ENCODE data around the gene TMEM45B. TPM values are rescaled to one million over a fixed set of nuclear protein-coding genes. Genes with fewer than 3 reads are reported as not detected.

Gene TMEM45B
- total and polyA plus RNA-seq, 2 of the 13 experiments (the other 11 are each of a cell fraction or from before 2014, with no cell fraction given): 29.1 to 181 TPM

DNA sequence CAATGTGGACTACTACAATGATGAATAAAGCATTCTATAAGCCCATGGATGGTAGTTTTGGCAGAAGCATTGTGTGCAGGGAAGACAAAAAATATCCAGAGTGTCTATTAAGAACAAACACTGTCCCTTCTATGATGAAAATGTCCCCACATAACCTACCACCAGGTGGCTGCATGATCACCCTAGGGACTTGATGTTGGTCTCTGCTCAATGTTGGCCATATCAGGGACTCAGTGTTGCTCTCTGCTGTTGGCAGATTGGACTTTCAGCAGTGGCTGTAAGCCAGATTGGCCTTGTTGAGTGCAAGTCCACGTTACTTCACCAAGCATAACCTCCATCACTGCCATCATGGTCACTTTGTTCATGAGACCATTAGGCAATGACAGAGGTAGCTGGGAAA, 44.2 kb upstream of the TMEM45B start (continued):
- TF ChIP-seq, protein P1, sequence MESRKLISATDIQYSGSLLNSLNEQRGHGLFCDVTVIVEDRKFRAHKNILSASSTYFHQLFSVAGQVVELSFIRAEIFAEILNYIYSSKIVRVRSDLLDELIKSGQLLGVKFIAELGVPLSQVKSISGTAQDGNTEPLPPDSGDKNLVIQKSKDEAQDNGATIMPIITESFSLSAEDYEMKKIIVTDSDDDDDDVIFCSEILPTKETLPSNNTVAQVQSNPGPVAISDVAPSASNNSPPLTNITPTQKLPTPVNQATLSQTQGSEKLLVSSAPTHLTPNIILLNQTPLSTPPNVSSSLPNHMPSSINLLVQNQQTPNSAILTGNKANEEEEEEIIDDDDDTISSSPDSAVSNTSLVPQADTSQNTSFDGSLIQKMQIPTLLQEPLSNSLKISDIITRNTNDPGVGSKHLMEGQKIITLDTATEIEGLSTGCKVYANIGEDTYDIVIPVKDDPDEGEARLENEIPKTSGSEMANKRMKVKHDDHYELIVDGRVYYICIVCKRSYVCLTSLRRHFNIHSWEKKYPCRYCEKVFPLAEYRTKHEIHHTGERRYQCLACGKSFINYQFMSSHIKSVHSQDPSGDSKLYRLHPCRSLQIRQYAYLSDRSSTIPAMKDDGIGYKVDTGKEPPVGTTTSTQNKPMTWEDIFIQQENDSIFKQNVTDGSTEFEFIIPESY (CRISPR knock-in tag; IDR thresholded peaks at IDR 0.05): 0 out of 2 replicates have a peak, but pooled peaks have one; percentile 20

DNA sequence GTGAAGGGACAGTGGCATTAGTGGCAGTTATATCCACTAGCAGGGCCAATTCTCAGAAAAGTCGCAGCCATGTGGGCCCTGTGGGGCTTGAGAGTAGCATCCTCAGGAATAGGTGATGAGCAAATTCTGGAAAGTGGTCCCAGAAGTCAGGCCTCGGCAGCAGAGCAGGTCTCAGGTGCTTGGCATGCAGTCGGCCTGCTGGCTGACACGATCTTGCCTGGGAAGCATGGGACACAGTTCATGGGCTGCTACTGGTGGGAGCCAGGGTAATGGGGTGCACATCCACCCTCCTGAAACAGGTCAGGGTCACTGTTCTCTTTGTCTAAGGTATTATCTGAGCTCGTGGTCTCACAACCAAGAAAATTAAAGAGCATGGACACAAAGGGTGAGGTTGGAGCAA, 36.8 kb upstream of the TMEM45B start:
- 0% methylated on average over 3 of the region's 5 CpGs for WGBS (ENCODE audit: low lambda C conversion rate)
- POLR2A ChIA-PET: interaction anchor here (0.8 kb wide), 1 partner anchor 39 kb away, joined by 3 read pairs; no protein-coding TSS in a partner anchor
- H3K4me3 ChIP-seq (replicated peaks in 1 of 3; ENCODE audit: insufficient read depth in 1 of 3, low read depth in 2 of 3, low read length in 3 of 3): peak overlapping the region in 2 of 3 experiments; percentile 24 to 46; a peak in 3 of 6 replicates

More for the DNA sequence above, 36.8 kb upstream of the TMEM45B start:
- no peaks in the 10 kb centered on the region for H4K20me1 ChIP-seq (ENCODE audit: insufficient read depth, low read length)
- TF ChIP-seq KDM5B (CRISPR knock-in tag; IDR thresholded peaks at IDR 0.05; ENCODE audit: borderline replicate concordance) (peak; percentile 29; the same call in 1 of the 2 replicates), ZFX (CRISPR knock-in tag; IDR thresholded peaks at IDR 0.05; ENCODE audit: low read depth) (0 out of 2 replicates have a peak, but pooled peaks have one; percentile 16), PHF21A (CRISPR knock-in tag; IDR thresholded peaks at IDR 0.05) (peak; percentile 16; the same call in 1 of the 2 replicates), ZNF143 (CRISPR knock-in tag; IDR thresholded peaks at IDR 0.05) (no peak), ZNF713 (CRISPR knock-in tag; IDR thresholded peaks at IDR 0.05) (no peak), ZMYM4 (CRISPR knock-in tag; IDR thresholded peaks at IDR 0.05) (no peak)
- TF ChIP-seq, protein P2, sequence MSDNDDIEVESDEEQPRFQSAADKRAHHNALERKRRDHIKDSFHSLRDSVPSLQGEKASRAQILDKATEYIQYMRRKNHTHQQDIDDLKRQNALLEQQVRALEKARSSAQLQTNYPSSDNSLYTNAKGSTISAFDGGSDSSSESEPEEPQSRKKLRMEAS (IDR thresholded peaks at IDR 0.05): peak; percentile 45; the same call in 1 of the 2 replicates
- TF ChIP-seq, protein P3, sequence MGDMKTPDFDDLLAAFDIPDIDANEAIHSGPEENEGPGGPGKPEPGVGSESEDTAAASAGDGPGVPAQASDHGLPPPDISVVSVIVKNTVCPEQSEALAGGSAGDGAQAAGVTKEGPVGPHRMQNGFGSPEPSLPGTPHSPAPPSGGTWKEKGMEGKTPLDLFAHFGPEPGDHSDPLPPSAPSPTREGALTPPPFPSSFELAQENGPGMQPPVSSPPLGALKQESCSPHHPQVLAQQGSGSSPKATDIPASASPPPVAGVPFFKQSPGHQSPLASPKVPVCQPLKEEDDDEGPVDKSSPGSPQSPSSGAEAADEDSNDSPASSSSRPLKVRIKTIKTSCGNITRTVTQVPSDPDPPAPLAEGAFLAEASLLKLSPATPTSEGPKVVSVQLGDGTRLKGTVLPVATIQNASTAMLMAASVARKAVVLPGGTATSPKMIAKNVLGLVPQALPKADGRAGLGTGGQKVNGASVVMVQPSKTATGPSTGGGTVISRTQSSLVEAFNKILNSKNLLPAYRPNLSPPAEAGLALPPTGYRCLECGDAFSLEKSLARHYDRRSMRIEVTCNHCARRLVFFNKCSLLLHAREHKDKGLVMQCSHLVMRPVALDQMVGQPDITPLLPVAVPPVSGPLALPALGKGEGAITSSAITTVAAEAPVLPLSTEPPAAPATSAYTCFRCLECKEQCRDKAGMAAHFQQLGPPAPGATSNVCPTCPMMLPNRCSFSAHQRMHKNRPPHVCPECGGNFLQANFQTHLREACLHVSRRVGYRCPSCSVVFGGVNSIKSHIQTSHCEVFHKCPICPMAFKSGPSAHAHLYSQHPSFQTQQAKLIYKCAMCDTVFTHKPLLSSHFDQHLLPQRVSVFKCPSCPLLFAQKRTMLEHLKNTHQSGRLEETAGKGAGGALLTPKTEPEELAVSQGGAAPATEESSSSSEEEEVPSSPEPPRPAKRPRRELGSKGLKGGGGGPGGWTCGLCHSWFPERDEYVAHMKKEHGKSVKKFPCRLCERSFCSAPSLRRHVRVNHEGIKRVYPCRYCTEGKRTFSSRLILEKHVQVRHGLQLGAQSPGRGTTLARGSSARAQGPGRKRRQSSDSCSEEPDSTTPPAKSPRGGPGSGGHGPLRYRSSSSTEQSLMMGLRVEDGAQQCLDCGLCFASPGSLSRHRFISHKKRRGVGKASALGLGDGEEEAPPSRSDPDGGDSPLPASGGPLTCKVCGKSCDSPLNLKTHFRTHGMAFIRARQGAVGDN (CRISPR knock-in tag; IDR thresholded peaks at IDR 0.05): peak; percentile 86
- CTCF ChIA-PET (ENCODE audit: low intra/inter-chr PET ratio, low total read pairs): no interaction called here
- no peaks in the 10 kb centered on the region for H3K79me2 ChIP-seq (ENCODE audit: insufficient read depth, low read length)
- DNase-seq (ENCODE audit: low spot score): no peak
- H3K4me2 ChIP-seq (ENCODE audit: low read depth, low read length): peak overlapping the region; percentile 64
- intact Hi-C loops (cut with micrococcal nuclease; ENCODE audit: unreplicated experiment): no loop called here
- no TSS peak for BruUV-seq (replicated peaks)
- peaks cover 33% of the 10 kb centered on the region for H3K4me1 ChIP-seq (ENCODE audit: insufficient read depth, low read length)
- no peaks in the 10 kb centered on the region for H3K9me3 ChIP-seq (ENCODE audit: low read length)
- no peak overlapping the region for H2AFZ ChIP-seq (ENCODE audit: low read length)
- no peaks in the 10 kb centered on the region for H3K36me3 ChIP-seq (replicated peaks in 1 of 2; ENCODE audit: control insufficient read depth in 1 of 2, insufficient read depth in 2 of 2, low read length in 2 of 2)
- in situ Hi-C loops (cut with HindIII; ENCODE audit: extremely low pct_ligation_motif_present, low pct_unique_long_range_greater_than_20kb): loop anchor here (25.0 kb wide), 1 partner anchor 358 kb away; no protein-coding TSS in a partner anchor
- FAIRE-seq: no peak
- no peak overlapping the region for H3K27ac ChIP-seq (ENCODE audit: extremely low read length, insufficient read depth, low read length)
- ATAC-seq: peak; percentile 78
- H3K9ac ChIP-seq (ENCODE audit: insufficient read depth, low read depth, low read length): peak overlapping the region; percentile 27; the same call in 1 of the 2 replicates
- no peaks in the 10 kb centered on the region for H3K27me3 ChIP-seq (ENCODE audit: control insufficient read depth in 1 of 2, insufficient read depth in 2 of 2, low read length in 2 of 2)
